Duodenal mucosa (tissue), 2 donors: ENCODE data around the gene NRXN3.

Experiments
- H3K27ac ChIP-seq: one replicate; pipeline ENCODE4 v1.7.0; 2013; ENCODE audit warnings: low read depth, low read length
- H3K27me3 ChIP-seq, 2 donors: one replicate each; pipeline ENCODE4 v1.7.0; 2013; ENCODE audit warnings: low read length in 2 of 2, control low read depth in 1 of 2; ENCODE audit not compliant: insufficient read depth in 2 of 2, control insufficient read depth in 1 of 2
- H3K36me3 ChIP-seq, 2 donors: one replicate each; pipeline ENCODE4 v1.7.0; 2013; ENCODE audit warnings: low read length in 2 of 2, control low read depth in 1 of 2; ENCODE audit not compliant: insufficient read depth in 2 of 2, control insufficient read depth in 1 of 2
- H3K4me1 ChIP-seq, 2 donors: one replicate each; pipeline ENCODE4 v1.7.0; 2013; ENCODE audit warnings: low read length in 2 of 2, control low read depth in 1 of 2; ENCODE audit not compliant: insufficient read depth in 2 of 2, control insufficient read depth in 1 of 2
- H3K4me3 ChIP-seq, 2 donors: one replicate each; pipeline ENCODE4 v1.7.0; 2013; ENCODE audit warnings: low read length in 2 of 2, low read depth in 1 of 2
- H3K9ac ChIP-seq, 2 donors: one replicate each; pipeline ENCODE4 v1.7.0; 2013; ENCODE audit warnings: low read length in 2 of 2, low read depth in 1 of 2
- H3K9me3 ChIP-seq, 2 donors: one replicate each; pipeline ENCODE4 v1.7.0; 2013; ENCODE audit warnings: low read length in 2 of 2, control low read depth in 1 of 2; ENCODE audit not compliant: control insufficient read depth in 1 of 2

The NRXN3 gene

DNA sequence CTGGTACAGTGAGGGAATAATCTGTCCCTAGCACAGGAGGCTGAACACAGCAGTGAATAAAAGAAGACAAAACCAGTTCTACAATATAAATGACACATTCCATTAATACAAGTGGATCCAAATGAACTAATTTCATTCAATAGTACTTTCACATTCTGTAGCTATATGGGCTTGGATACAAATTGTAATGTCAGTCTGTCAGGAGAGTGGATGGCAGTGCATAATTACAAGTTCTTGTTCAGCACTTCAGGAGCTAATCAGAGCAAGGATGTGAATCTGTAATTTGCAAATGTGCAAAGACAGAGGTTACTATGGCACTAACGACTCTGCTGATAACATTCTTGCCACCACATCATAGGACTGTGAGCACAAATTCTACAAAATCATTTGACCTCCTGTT lies 1343.3 kb downstream of the NRXN3 start:
- no peaks in the 10 kb centered on the region for H3K4me1 ChIP-seq

DNA sequence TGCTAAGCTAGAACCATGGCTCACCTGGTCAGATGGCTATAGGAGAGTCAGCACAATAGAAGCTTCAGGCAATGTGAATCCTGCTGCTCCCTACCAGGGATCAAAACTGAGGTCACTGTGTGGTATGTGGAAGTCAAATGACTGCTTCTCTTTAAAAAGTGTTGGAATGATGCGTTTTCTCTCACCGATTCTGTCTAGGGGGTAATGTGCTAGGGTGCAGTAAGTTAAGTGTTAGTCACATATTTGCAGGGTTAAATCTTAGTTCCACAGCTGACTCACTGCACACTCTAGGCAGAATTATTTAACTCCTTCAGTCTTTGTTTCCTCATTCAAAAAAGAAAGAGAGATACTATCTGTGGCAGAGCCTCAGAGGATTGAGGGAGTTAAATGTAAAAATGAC lies 1344.5 kb downstream of the NRXN3 start:
- Histone ChIP-seq H3K27me3 (no peaks in the 10 kb centered on the region), H3K4me1 (no peaks in the 10 kb centered on the region), H3K27ac (no peak overlapping the region), H3K36me3 (no peaks in the 10 kb centered on the region), H3K9me3 (no peaks in the 10 kb centered on the region), H3K9ac (no peak overlapping the region), H3K4me3 (no peak overlapping the region)

More for the DNA sequence above, 1343.3 kb downstream of the NRXN3 start:
- no peaks in the 10 kb centered on the region for H3K36me3 ChIP-seq
- H3K27ac ChIP-seq = no peak overlapping the region
- H3K9ac ChIP-seq = no peak overlapping the region
- no peak overlapping the region for H3K4me3 ChIP-seq
- H3K27me3 ChIP-seq = no peaks in the 10 kb centered on the region
- H3K9me3 ChIP-seq = no peaks in the 10 kb centered on the region

DNA sequence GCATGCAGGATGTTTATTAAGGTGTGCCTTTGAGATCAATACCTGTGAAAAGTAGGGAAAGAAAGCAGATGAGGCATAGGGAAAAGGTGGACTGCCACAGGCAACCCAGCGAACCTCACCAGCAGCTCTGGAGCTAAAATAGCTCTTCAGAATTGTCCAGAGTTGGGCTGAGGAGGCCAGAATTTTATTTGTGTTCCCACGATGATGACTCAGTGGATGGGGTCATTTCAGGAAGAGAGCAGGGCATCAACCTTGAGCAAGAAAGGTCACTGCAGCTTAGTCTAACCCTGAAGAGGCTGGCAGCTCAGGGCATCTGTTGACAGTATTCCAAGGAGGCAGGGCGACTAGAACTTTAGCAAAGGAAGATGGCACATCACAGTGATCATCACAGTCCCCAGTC lies 1345.0 kb downstream of the NRXN3 start:
- Histone ChIP-seq H3K9me3 (no peaks in the 10 kb centered on the region), H3K4me1 (no peaks in the 10 kb centered on the region), H3K27ac (no peak overlapping the region), H3K36me3 (no peaks in the 10 kb centered on the region), H3K4me3 (no peak overlapping the region), H3K27me3 (no peaks in the 10 kb centered on the region), H3K9ac (no peak overlapping the region)

DNA sequence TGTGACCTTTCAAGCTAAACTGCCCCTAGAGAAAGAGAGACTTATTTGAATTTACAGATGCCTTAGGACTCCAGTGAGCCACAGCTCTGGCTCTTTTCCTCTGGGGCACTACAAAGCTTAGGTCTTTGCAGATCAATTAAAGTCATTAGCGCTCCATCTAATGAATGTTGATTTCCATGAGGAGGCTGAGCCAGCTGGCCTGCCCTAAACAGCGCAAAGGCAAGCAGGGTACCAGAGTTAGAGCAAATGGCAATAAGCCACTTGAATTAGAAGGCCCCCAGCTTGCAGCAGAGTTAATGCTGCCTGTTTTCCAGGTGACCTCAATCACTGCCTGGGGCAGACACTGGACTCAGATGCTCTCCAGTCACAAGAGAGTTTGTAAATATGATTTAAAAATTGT lies 1345.8 kb downstream of the NRXN3 start:
- Histone ChIP-seq H3K36me3 (no peaks in the 10 kb centered on the region), H3K27me3 (no peaks in the 10 kb centered on the region), H3K9ac (no peak overlapping the region), H3K4me1 (no peaks in the 10 kb centered on the region), H3K9me3 (no peaks in the 10 kb centered on the region), H3K4me3 (no peak overlapping the region), H3K27ac (no peak overlapping the region)

DNA sequence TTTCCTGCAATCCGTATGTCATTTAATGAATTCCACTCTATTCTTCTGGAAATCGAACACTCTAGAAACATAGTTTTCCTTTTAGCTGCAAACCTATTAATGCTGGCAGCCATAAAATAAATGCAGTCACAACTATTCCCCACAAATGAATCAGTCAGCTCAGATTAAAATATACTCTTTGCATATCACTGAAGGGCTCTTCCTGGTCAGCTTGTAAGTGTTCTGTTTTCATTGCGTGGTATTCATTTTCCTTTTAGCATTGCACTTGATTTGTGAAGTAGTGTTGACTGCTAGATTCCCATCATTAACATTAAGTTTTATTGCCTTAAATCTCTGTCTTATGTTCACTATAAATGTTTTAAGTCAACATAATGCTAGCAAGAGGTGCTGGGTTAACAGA lies 1355.2 kb downstream of the NRXN3 start:
- H3K27me3 ChIP-seq = no peaks in the 10 kb centered on the region

DNA sequence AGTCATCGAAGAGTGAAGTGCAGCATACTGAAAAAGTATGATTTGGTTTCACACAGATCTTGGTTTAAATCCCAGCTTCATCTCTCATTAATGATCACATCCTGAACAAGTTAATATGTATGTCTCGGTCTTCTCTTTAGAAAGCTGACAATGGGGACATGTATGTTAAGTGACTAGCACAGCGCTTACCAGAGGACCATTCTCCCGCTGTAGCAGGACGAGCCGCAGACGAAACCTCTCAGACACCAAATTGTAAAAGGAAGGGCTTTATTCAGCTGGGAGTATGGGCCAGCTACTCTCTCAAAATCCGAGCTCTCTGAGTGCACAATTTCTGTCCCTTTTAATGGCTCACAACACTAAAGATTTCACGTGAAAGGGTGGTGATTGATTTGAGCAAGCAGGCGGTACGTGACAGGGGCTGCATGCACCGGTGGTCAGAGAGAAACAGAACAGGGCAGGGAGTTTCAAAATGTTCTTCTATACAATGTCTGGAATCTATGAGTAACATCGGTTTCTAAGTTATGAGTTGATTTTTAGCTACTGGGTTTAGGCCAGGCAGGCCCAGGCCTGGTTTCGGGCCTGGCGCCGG lies 1358.7 kb downstream of the NRXN3 start:
- H3K9ac ChIP-seq = no peak overlapping the region
- no peaks in the 10 kb centered on the region for H3K36me3 ChIP-seq
- no peaks in the 10 kb centered on the region for H3K9me3 ChIP-seq
- H3K4me1 ChIP-seq = no peaks in the 10 kb centered on the region
- H3K27ac ChIP-seq = no peak overlapping the region
- no peak overlapping the region for H3K4me3 ChIP-seq
- no peaks in the 10 kb centered on the region for H3K27me3 ChIP-seq

More for the DNA sequence above, 1355.2 kb downstream of the NRXN3 start:
- Histone ChIP-seq H3K9me3 (peaks cover 0 to 6% of the 10 kb centered on the region in 2 donors), H3K36me3 (no peaks in the 10 kb centered on the region), H3K9ac (no peak overlapping the region), H3K27ac (no peak overlapping the region), H3K4me1 (no peaks in the 10 kb centered on the region), H3K4me3 (no peak overlapping the region)

DNA sequence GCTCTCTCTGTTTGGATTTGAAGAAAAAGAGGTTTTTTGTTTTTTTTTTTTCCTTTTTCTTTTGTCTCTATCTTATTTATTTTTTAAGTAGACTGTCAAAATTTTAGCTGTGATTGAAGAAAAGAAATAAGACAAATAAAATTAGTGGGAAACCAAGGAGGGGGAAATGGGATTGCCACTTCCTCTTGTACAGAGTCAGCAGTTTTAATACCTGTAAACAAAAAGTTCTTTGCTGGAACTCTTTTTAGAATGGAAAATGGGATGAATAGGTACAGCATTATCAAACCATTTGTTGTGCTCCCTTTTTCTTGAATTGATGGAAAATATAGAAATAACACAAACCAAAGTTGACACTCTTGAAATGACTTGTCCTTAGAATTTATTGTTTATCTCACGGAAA lies 1360.4 kb downstream of the NRXN3 start:
- H3K27ac ChIP-seq = no peak overlapping the region
- no peaks in the 10 kb centered on the region for H3K9me3 ChIP-seq
- H3K27me3 ChIP-seq = no peaks in the 10 kb centered on the region
- peaks cover 0 to 8% of the 10 kb centered on the region in 2 donors for H3K4me1 ChIP-seq
- no peak overlapping the region for H3K4me3 ChIP-seq
- no peak overlapping the region for H3K9ac ChIP-seq
- no peaks in the 10 kb centered on the region for H3K36me3 ChIP-seq

DNA sequence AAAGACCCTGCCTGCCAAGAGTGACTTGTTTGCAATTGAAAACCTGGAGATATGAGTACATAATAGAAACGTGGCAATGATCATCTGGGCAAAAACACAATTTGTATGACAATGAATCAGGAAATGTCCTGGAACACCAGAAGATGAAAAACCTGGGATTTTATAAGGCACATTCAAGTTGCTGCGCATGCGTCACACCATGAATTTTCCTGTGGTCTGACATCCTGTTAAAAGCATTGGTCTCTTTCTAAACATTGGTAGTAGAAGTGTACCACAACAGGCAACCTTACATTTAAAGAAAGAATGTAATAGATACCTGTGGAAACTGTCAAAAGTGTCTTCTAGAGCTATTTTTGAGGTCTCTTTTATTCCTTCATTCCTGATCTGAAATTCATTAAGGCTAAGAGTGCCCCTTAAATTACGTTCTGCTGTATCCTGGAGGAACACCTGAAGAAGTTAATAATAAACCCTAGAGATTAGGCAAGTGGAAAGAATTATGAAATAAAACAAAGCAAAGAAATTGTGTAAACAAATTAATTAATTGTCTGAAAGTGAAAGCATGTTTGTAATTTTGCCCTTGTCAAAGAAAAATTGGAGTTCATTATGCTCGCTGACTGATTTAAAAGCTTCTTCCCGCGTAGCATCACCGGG lies 1364.7 kb downstream of the NRXN3 start:
- H3K36me3 ChIP-seq = no peaks in the 10 kb centered on the region
- no peak overlapping the region for H3K4me3 ChIP-seq
- H3K27me3 ChIP-seq = no peaks in the 10 kb centered on the region
- no peak overlapping the region for H3K27ac ChIP-seq
- no peak overlapping the region for H3K9ac ChIP-seq
- no peaks in the 10 kb centered on the region for H3K9me3 ChIP-seq
- peaks cover 0 to 8% of the 10 kb centered on the region in 2 donors for H3K4me1 ChIP-seq

DNA sequence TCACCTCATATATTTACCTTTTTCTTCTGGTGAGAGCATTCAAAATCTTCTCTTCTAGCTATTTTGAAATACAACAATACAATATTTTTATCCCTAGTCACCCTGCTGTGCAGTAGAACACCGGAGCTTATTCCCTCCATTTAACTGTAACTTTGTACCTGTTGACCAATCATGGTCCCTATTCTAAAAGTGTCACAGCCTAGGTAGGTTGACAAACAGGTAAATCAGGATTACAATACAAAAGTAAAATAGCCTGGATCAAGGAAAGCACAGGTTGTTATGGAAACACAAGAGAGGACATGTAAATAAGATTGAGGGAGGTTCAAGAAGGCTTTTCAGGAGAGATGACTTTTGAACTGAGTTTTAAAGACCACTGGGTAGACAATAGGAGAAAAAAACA lies 1370.2 kb downstream of the NRXN3 start:
- no peaks in the 10 kb centered on the region for H3K4me1 ChIP-seq
- no peaks in the 10 kb centered on the region for H3K36me3 ChIP-seq
- no peak overlapping the region for H3K4me3 ChIP-seq
- H3K27me3 ChIP-seq = no peaks in the 10 kb centered on the region
- no peak overlapping the region for H3K9ac ChIP-seq
- no peak overlapping the region for H3K27ac ChIP-seq
- H3K9me3 ChIP-seq = no peaks in the 10 kb centered on the region

DNA sequence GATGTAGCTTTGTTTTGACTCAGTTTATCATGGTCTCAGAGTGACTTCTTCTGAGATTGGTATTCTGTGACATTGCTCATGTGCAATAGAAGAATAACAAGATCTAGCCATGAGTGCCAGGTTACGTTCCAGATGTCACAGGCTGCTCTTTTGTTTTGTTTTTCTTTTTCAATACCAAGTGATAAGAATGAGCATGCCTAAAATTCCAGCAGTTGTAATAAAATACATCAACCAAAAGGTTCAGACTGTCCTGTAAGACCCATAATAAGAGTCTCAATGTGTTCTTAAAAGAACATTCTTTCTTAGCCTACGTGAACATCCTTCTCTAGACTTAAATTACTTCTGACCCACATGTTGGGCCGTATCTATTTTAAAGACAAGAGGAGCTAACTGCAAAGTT lies 1371.9 kb downstream of the NRXN3 start:
- no peak overlapping the region for H3K4me3 ChIP-seq
- no peak overlapping the region for H3K9ac ChIP-seq
- H3K9me3 ChIP-seq = no peaks in the 10 kb centered on the region
- no peaks in the 10 kb centered on the region for H3K36me3 ChIP-seq
- H3K27ac ChIP-seq = no peak overlapping the region
- no peaks in the 10 kb centered on the region for H3K4me1 ChIP-seq
- no peaks in the 10 kb centered on the region for H3K27me3 ChIP-seq
